B cell (primary cell): ENCODE measurements around the gene PHLDB3. TPM values are rescaled to one million over a fixed set of nuclear protein-coding genes. Genes with fewer than 3 reads are reported as not detected.

ENCODE experiments used
- ATAC-seq: fragments of 200-7000 bp; cut with Tn5 transposase; one replicate; pipeline ENCODE4 v1.10.0; 2021; ENCODE audit warnings: low read depth, mild to moderate bottlenecking, moderate number of reproducible peaks, moderate library complexity
- CTCF ChIA-PET: fragments of 350-600 bp; sonication (Branson Sonifier 250); formaldehyde crosslinking; loops from one replicate; lab custom pipeline; 2021; ENCODE audit warnings: antibody characterized with exemption, inconsistent platforms; lab: Charles Lee
- POLR2A ChIA-PET: fragments of 350-600 bp; sonication (Branson Sonifier 250); formaldehyde crosslinking; loops from one replicate; lab custom pipeline; 2021; ENCODE audit warnings: antibody characterized with exemption; lab: Charles Lee
- DNase-seq: peaks from one replicate; pipeline ENCODE4 v3.0.0; 2013
- H2AFZ ChIP-seq: 2 replicates; pipeline ENCODE4 v1.6.1; 2012; ENCODE audit warnings: mild to moderate bottlenecking, low read depth, low read length; ENCODE audit not compliant: insufficient read depth, poor library complexity, severe bottlenecking
- H3K27ac ChIP-seq, 2 donors: 1 replicate in 1 of 2; 2 replicates in 1 of 2; pipeline ENCODE4 v1.5.1; 2012 to 2013; ENCODE audit warnings: low read length in 2 of 2, mild to moderate bottlenecking in 2 of 2, moderate library complexity in 1 of 2
- H3K27me3 ChIP-seq, 4 experiments: fragments of 200-600 bp in 1 of 4; sonication (generic) in 1 of 4; replicated peaks in 1 of 4; 1 replicate in 2 of 4; 2 replicates in 2 of 4; pipeline versions ENCODE4 v1.6.1 to v1.7.0; 2013 to 2016; ENCODE audit warnings: low read length in 3 of 4, mild to moderate bottlenecking in 2 of 4, mixed read lengths in 1 of 4, moderate library complexity in 1 of 4; ENCODE audit not compliant: insufficient read depth in 4 of 4, control insufficient read depth in 3 of 4; ENCODE audit errors: control extremely low read depth in 1 of 4
- H3K36me3 ChIP-seq, 2 experiments: replicated peaks in 1 of 2; 1 replicate in 1 of 2; 2 replicates in 1 of 2; pipeline versions ENCODE4 v1.6.1 to v1.7.1; 2013; ENCODE audit warnings: low read length in 1 of 2; ENCODE audit not compliant: insufficient read depth in 2 of 2, control insufficient read depth in 1 of 2; ENCODE audit errors: control extremely low read depth in 1 of 2, extremely low read depth in 1 of 2
- H3K4me1 ChIP-seq, 2 donors: fragments of 200-600 bp in 1 of 2; sonication (generic) in 1 of 2; 1 replicate in 1 of 2; 2 replicates in 1 of 2; pipeline versions ENCODE4 v1.5.1 to v1.6.1; 2013 to 2017; ENCODE audit warnings: low read length in 2 of 2; ENCODE audit not compliant: control insufficient read depth in 2 of 2, insufficient read depth in 2 of 2
- H3K4me2 ChIP-seq: replicated peaks from 2 replicates; pipeline ENCODE3; 2012; ENCODE audit warnings: mild to moderate bottlenecking, low read depth, low read length; ENCODE audit not compliant: poor library complexity, severe bottlenecking
- H3K4me3 ChIP-seq, 5 experiments: fragments of 200-600 bp in 1 of 5; sonication (generic) in 1 of 5; 1 replicate in 3 of 5; 2 replicates in 2 of 5; pipeline versions ENCODE4 v1.5.1 to v1.7.0; 2011 to 2016; ENCODE audit warnings: low read length in 4 of 5, mild to moderate bottlenecking in 4 of 5, low read depth in 2 of 5, control low read depth in 1 of 5, moderate library complexity in 1 of 5; ENCODE audit not compliant: insufficient read depth in 1 of 5; ENCODE audit errors: control extremely low read depth in 1 of 5, extremely low read depth in 1 of 5
- H3K79me2 ChIP-seq: fragments of 200-600 bp; sonication (generic); one replicate; pipeline ENCODE4 v1.6.0; 2016; ENCODE audit warnings: low read length; ENCODE audit not compliant: control insufficient read depth, insufficient read depth
- H3K9ac ChIP-seq: fragments of 200-600 bp; sonication (generic); 2 replicates; pipeline ENCODE4 v1.6.1; 2017; ENCODE audit warnings: mild to moderate bottlenecking, low read length, moderate library complexity
- H3K9me3 ChIP-seq, 3 donors: one replicate each; pipeline versions ENCODE4 v1.6.1 to v1.7.1; 2013; ENCODE audit warnings: low read length in 2 of 3; ENCODE audit not compliant: control insufficient read depth in 2 of 3, insufficient read depth in 1 of 3; ENCODE audit errors: control extremely low read depth in 1 of 3
- H4K20me1 ChIP-seq: 2 replicates; pipeline ENCODE4 v1.6.0; 2012; ENCODE audit warnings: mild to moderate bottlenecking, low read length; ENCODE audit not compliant: insufficient read depth, control insufficient read depth, poor library complexity, severe bottlenecking
- H3K27ac Mint-ChIP-seq: one replicate; pipeline ENCODE4 v1.8.0; 2021; ENCODE audit warnings: mixed read lengths
- H3K27me3 Mint-ChIP-seq: one replicate; pipeline ENCODE4 v1.8.0; 2021; ENCODE audit warnings: mixed read lengths
- H3K4me1 Mint-ChIP-seq: one replicate; pipeline ENCODE4 v1.8.0; 2021; ENCODE audit warnings: mixed read lengths
- H3K4me3 Mint-ChIP-seq: one replicate; pipeline ENCODE4 v1.8.0; 2021; ENCODE audit warnings: mixed read lengths
- H3K9me3 Mint-ChIP-seq: one replicate; pipeline ENCODE4 v1.8.0; 2022; ENCODE audit warnings: mixed read lengths; ENCODE audit not compliant: insufficient read depth
- CTCF ChIP-seq: fragments of 200-600 bp; IDR thresholded peaks from one replicate; pipeline ENCODE4 v1.8.0; 2022; ENCODE audit warnings: antibody characterized with exemption, mild to moderate bottlenecking
- EZH2 ChIP-seq: IDR thresholded peaks from 2 replicates; pipeline ENCODE4 v1.6.1; 2012; ENCODE audit warnings: borderline replicate concordance, low read depth, mild to moderate bottlenecking, moderate library complexity, low read length; ENCODE audit not compliant: insufficient read depth, poor library complexity, severe bottlenecking
- WGBS: methylation state at CpG from one replicate; pipeline ENCODE4 v1.1.5; 2013; ENCODE audit warnings: missing lambda C conversion rate; ENCODE audit not compliant: insufficient coverage; 5-methylcytosine and 5-hydroxymethylcytosine counted together
- intact Hi-C: fragments of 100-400 bp; cut with micrococcal nuclease; formaldehyde crosslinking; loops from one replicate; pipeline ENCODE4 v1.10.0; 2022
- polyA plus RNA-seq: library from polyadenylated mRNA; depleted of rRNA; stranded (reverse); fragments of >200 nt; gene quantifications from 2 replicates; pipeline ENCODE4 v1.2.3, GENCODE V29; 2012
- total RNA-seq, 2 donors: library from RNA; stranded (reverse); fragments of 120-200 nt in 1 of 2; gene quantifications; 1 replicate in 1 of 2; 2 replicates in 1 of 2; pipeline versions ENCODE4 v1.2.3 to v1.2.4, GENCODE V29; 2013 to 2022

Gene PHLDB3
- total and polyA plus RNA-seq, 2 donors (not counting 1 experiment from before 2014, with no cell fraction given) = 10.2 to 30.7 TPM

GRCh38 chr19:43495082-43495481 is 9.5 kb downstream of the PHLDB3 start:
- ChIA-PET POLR2A (no interaction called here), CTCF (interaction anchor here (0.5 to 2.1 kb wide), 2 partner anchors 23 to 48 kb away, joined by 4 to 6 read pairs; no protein-coding TSS in a partner anchor)
- intact Hi-C loops = no loop called here
- no peak overlapping the region for H3K4me2 ChIP-seq
- H2AFZ ChIP-seq = no peak overlapping the region
- ATAC-seq (no peak), DNase-seq (no peak)
- Mint-ChIP-seq H3K4me1 (peaks cover under 1% of the 10 kb centered on the region), H3K27me3 (no peaks in the 10 kb centered on the region), H3K9me3 (no peaks in the 10 kb centered on the region), H3K27ac (no peak overlapping the region), H3K4me3 (no peak overlapping the region)
- H3K4me3 ChIP-seq = no peak overlapping the region
- H3K9me3 ChIP-seq = no peaks in the 10 kb centered on the region
- WGBS = 93% methylated on average over 5 of the region's 8 CpGs
- peaks cover 0 to 18% of the 10 kb centered on the region in 2 experiments for H3K36me3 ChIP-seq
- H3K27me3 ChIP-seq = no peaks in the 10 kb centered on the region
- H3K4me1 ChIP-seq = no peaks in the 10 kb centered on the region
- no peak overlapping the region for H3K9ac ChIP-seq
- H3K79me2 ChIP-seq = no peaks in the 10 kb centered on the region
- TF ChIP-seq EZH2 (no peak), CTCF (no peak)
- H4K20me1 ChIP-seq = no peaks in the 10 kb centered on the region
- H3K27ac ChIP-seq = no peak overlapping the region

- ChIA-PET CTCF (interaction anchor here (1.1 to 1.7 kb wide), 3 partner anchors 11 to 44 kb away, joined by 3 to 4 read pairs (median 3); no protein-coding TSS in a partner anchor), POLR2A (no interaction called here)
- H3K27me3 ChIP-seq = no peaks in the 10 kb centered on the region
- H3K9ac ChIP-seq = no peak overlapping the region
- TF ChIP-seq CTCF (no peak), EZH2 (no peak)
- H3K4me2 ChIP-seq = no peak overlapping the region
- no peak for DNase-seq
- peaks cover 32 to 36% of the 10 kb centered on the region in 2 donors for H3K4me1 ChIP-seq
- 95% methylated on average over 4 of the region's 5 CpGs for WGBS
- intact Hi-C loops = no loop called here
- no peak overlapping the region for H3K27ac ChIP-seq
- H3K27ac Mint-ChIP-seq = no peak overlapping the region
- H3K4me1 Mint-ChIP-seq = peaks cover 27% of the 10 kb centered on the region
- H3K27me3 Mint-ChIP-seq = no peaks in the 10 kb centered on the region
- no peaks in the 10 kb centered on the region for H4K20me1 ChIP-seq
- no peak overlapping the region for H3K4me3 Mint-ChIP-seq
- H3K4me3 ChIP-seq = no peak overlapping the region
- no peaks in the 10 kb centered on the region for H3K9me3 ChIP-seq
- no peak for ATAC-seq
- H3K79me2 ChIP-seq = no peaks in the 10 kb centered on the region
- H3K9me3 Mint-ChIP-seq = no peaks in the 10 kb centered on the region
- no peak overlapping the region for H2AFZ ChIP-seq
- H3K36me3 ChIP-seq = peaks cover 0 to 2% of the 10 kb centered on the region in 2 experiments
Measured at GRCh38 chr19:43490759-43491158, 13.8 kb downstream of the PHLDB3 start.
